Keratinocyte (primary cell): ENCODE data around the gene CNTNAP2. TPM values are rescaled to one million over a fixed set of nuclear protein-coding genes. Genes with fewer than 3 reads are reported as not detected.

Source experiments
- DNase-seq: peaks from one replicate; pipeline ENCODE4 v3.0.0-alpha.2; 2011; ENCODE audit warnings: low read depth, missing footprints, low spot score
- FAIRE-seq: peaks from 2 replicates; lab custom pipeline; 2011; peaks lifted over from hg19 to GRCh38; lab: Jason Lieb, UNC
- H2AFZ ChIP-seq: 2 replicates; pipeline ENCODE4 v1.6.0; 2012; ENCODE audit warnings: low read length, control low read depth, inconsistent platforms; ENCODE audit not compliant: control insufficient read depth
- H3K27ac ChIP-seq: 2 replicates; pipeline ENCODE4 v1.5.1; 2011; ENCODE audit warnings: low read length; ENCODE audit not compliant: control insufficient read depth, insufficient read depth
- H3K27me3 ChIP-seq: 3 replicates; pipeline ENCODE4 v1.6.0; 2011; ENCODE audit warnings: low read length; ENCODE audit not compliant: control insufficient read depth, insufficient read depth; ENCODE audit errors: extremely low read depth
- H3K36me3 ChIP-seq, 2 experiments: 2 replicates in 1 of 2; 3 replicates in 1 of 2; pipeline ENCODE4 v1.5.1; 2011; ENCODE audit warnings: low read length in 2 of 2, mild to moderate bottlenecking in 1 of 2; ENCODE audit not compliant: control insufficient read depth in 2 of 2, insufficient read depth in 2 of 2; ENCODE audit errors: extremely low read depth in 1 of 2
- H3K4me1 ChIP-seq: 3 replicates; pipeline ENCODE4 v1.5.1; 2011; ENCODE audit warnings: low read length; ENCODE audit not compliant: control insufficient read depth, insufficient read depth; ENCODE audit errors: extremely low read depth
- H3K4me2 ChIP-seq: 3 replicates; pipeline ENCODE4 v1.6.0; 2011; ENCODE audit warnings: low read depth, low read length; ENCODE audit not compliant: control insufficient read depth, insufficient read depth; ENCODE audit errors: extremely low read depth
- H3K4me3 ChIP-seq, 3 experiments: fragments of 200-600 bp in 1 of 3; sonication (generic) in 1 of 3; 2 replicates in 2 of 3; 3 replicates in 1 of 3; pipeline ENCODE4 v1.5.1; 2011 to 2016; ENCODE audit warnings: low read length in 3 of 3, mild to moderate bottlenecking in 3 of 3, control low read depth in 2 of 3, inconsistent platforms in 1 of 3, low read depth in 1 of 3, mixed read lengths in 1 of 3, mixed run types in 1 of 3, moderate library complexity in 1 of 3; ENCODE audit not compliant: control insufficient read depth in 2 of 3, insufficient read depth in 2 of 3; ENCODE audit errors: extremely low read depth in 1 of 3
- H3K79me2 ChIP-seq: 2 replicates; pipeline ENCODE4 v1.6.0; 2012; ENCODE audit warnings: low read length; ENCODE audit not compliant: control insufficient read depth, insufficient read depth
- H3K9ac ChIP-seq: 3 replicates; pipeline ENCODE4 v1.6.0; 2011; ENCODE audit warnings: low read length; ENCODE audit not compliant: control insufficient read depth, insufficient read depth; ENCODE audit errors: extremely low read depth
- H3K9me1 ChIP-seq: 3 replicates; pipeline ENCODE4 v1.6.0; 2011; ENCODE audit warnings: low read length; ENCODE audit not compliant: control insufficient read depth, insufficient read depth; ENCODE audit errors: extremely low read depth
- H3K9me3 ChIP-seq: 2 replicates; pipeline ENCODE4 v1.5.1; 2012; ENCODE audit warnings: low read depth, low read length; ENCODE audit not compliant: control insufficient read depth
- H4K20me1 ChIP-seq: 3 replicates; pipeline ENCODE4 v1.6.0; 2011; ENCODE audit warnings: low read length; ENCODE audit not compliant: control insufficient read depth, insufficient read depth; ENCODE audit errors: extremely low read depth
- CTCF ChIP-seq, 3 experiments: IDR thresholded peaks in 1 of 3; conservative IDR thresholded peaks in 1 of 3; optimal IDR thresholded peaks in 1 of 3; 2 replicates in 2 of 3; 3 replicates in 1 of 3; pipeline versions ENCODE3 to v1.5.1; 2011; ENCODE audit warnings: low read length in 3 of 3, mild to moderate bottlenecking in 3 of 3, moderate library complexity in 2 of 3, control low read depth in 1 of 3, inconsistent platforms in 1 of 3; ENCODE audit not compliant: insufficient read depth in 2 of 3; ENCODE audit errors: extremely low read depth in 1 of 3
- EZH2 ChIP-seq: IDR thresholded peaks from one replicate; pipeline ENCODE4 v1.6.1; 2012; ENCODE audit warnings: inconsistent platforms, mild to moderate bottlenecking, low read length, moderate library complexity
- dilution Hi-C: fragments of 300-500 bp; cut with MboI; formaldehyde crosslinking; loops from one replicate; pipeline ENCODE4 v1.7.0; 2020; ENCODE audit warnings: low sequenced_read_pairs; ENCODE audit not compliant: extremely low pct_ligation_motif_present
- polyA plus RNA-seq, 5 experiments: library from polyadenylated mRNA; depleted of rRNA in 3 of 5; stranded (reverse) in 3 of 5; stranded (forward) in 1 of 5; unstranded in 1 of 5; fragments of >200 nt; gene quantifications; 1 replicate in 1 of 5; 2 replicates in 3 of 5; 3 replicates in 1 of 5; pipeline versions ENCODE4 v1.2.1 to v1.2.3, GENCODE V29; 2011 to 2012; ENCODE audit warnings: missing spikeins in 2 of 5, low read depth in 1 of 5, low replicate concordance in 1 of 5

Gene CNTNAP2
- polyA plus RNA-seq, 1 donor (not counting 4 experiments of a cell fraction or from before 2014, with no cell fraction given): 1.4 TPM

- FAIRE-seq (no peak), DNase-seq (no peak)
Observed at GRCh38 chr7:146728611-146729010, 612.0 kb downstream of the CNTNAP2 start.

GRCh38 chr7:146731185-146731584 is 614.6 kb downstream of the CNTNAP2 start:
- Histone ChIP-seq H3K27ac (no peak overlapping the region), H3K4me1 (no peaks in the 10 kb centered on the region), H3K27me3 (no peaks in the 10 kb centered on the region), H3K9me3 (no peaks in the 10 kb centered on the region), H3K9ac (no peak overlapping the region), H3K4me2 (no peak overlapping the region), H3K79me2 (no peaks in the 10 kb centered on the region), H3K4me3 (no peak overlapping the region), H2AFZ (no peak overlapping the region), H3K36me3 (no peaks in the 10 kb centered on the region), H4K20me1 (no peaks in the 10 kb centered on the region), H3K9me1 (no peaks in the 10 kb centered on the region)
- FAIRE-seq (no peak), DNase-seq (no peak)
- dilution Hi-C loops: no loop called here
- TF ChIP-seq CTCF (optimal IDR thresholded peaks at IDR 0.05 in 1 of 3, IDR thresholded peaks at IDR 0.05 in 1 of 3, conservative IDR thresholded peaks at IDR 0.05 in 1 of 3; ENCODE audit: extremely low read depth in 1 of 3, insufficient read depth in 2 of 3, low read length in 3 of 3): no peak
- no peak for TF ChIP-seq EZH2

More at GRCh38 chr7:146728611-146729010, 612.0 kb downstream of the CNTNAP2 start:
- H3K9me3 ChIP-seq: no peaks in the 10 kb centered on the region
- H3K27ac ChIP-seq: no peak overlapping the region
- no peak overlapping the region for H3K9ac ChIP-seq
- H3K27me3 ChIP-seq: no peaks in the 10 kb centered on the region
- H3K4me2 ChIP-seq: no peak overlapping the region
- TF ChIP-seq EZH2 (no peak), CTCF (optimal IDR thresholded peaks at IDR 0.05 in 1 of 3, IDR thresholded peaks at IDR 0.05 in 1 of 3, conservative IDR thresholded peaks at IDR 0.05 in 1 of 3; ENCODE audit: extremely low read depth in 1 of 3, insufficient read depth in 2 of 3, low read length in 3 of 3) (no peak)
- no peak overlapping the region for H3K4me3 ChIP-seq
- H2AFZ ChIP-seq: no peak overlapping the region
- dilution Hi-C loops: no loop called here
- H3K4me1 ChIP-seq: no peaks in the 10 kb centered on the region
- no peaks in the 10 kb centered on the region for H3K79me2 ChIP-seq
- no peaks in the 10 kb centered on the region for H4K20me1 ChIP-seq
- H3K36me3 ChIP-seq: no peaks in the 10 kb centered on the region
- H3K9me1 ChIP-seq: no peaks in the 10 kb centered on the region
